Testis (tissue), 3 donors: Measurements from ENCODE around the gene KIF1A. TPM values are rescaled to one million over a fixed set of nuclear protein-coding genes. Genes with fewer than 3 reads are reported as not detected.

Experiments
- DNase-seq: peaks from one replicate; pipeline ENCODE4 v3.0.0-alpha.2; 2019
- H3K27ac ChIP-seq, 2 donors: fragments of 200-600 bp; sonication (generic); one replicate each; pipeline ENCODE4 v1.5.1; 2019
- H3K27me3 ChIP-seq: fragments of 200-600 bp; sonication (generic); one replicate; pipeline ENCODE4 v1.5.1; 2019
- H3K36me3 ChIP-seq: fragments of 200-600 bp; sonication (generic); one replicate; pipeline ENCODE4 v1.5.1; 2017; ENCODE audit warnings: low read depth; ENCODE audit errors: missing control alignments
- H3K4me1 ChIP-seq: fragments of 200-600 bp; sonication (generic); one replicate; pipeline ENCODE4 v1.5.1; 2019
- H3K4me3 ChIP-seq, 2 donors: fragments of 200-600 bp; sonication (generic); one replicate each; pipeline ENCODE4 v1.5.1; 2017 to 2019
- H3K9me3 ChIP-seq: fragments of 200-600 bp; sonication (generic); one replicate; pipeline ENCODE4 v1.5.1; 2017
- CTCF ChIP-seq, 3 experiments: fragments of 450-650 bp in 2 of 3; fragments of 200-600 bp in 1 of 3; sonication (generic) in 1 of 3; IDR thresholded peaks; one replicate each; pipeline ENCODE4 v1.5.1; 2016 to 2019; ENCODE audit warnings: antibody characterized with exemption in 3 of 3, mild to moderate bottlenecking in 2 of 3, moderate library complexity in 1 of 3
- POLR2A ChIP-seq: fragments of 450-650 bp; IDR thresholded peaks from one replicate; pipeline ENCODE4 v1.6.1; 2017; ENCODE audit warnings: antibody characterized with exemption, mild to moderate bottlenecking, moderate library complexity
- WGBS, 2 donors: methylation state at CpG; one replicate each; pipeline ENCODE4 v1.1.5; 2018; 5-methylcytosine and 5-hydroxymethylcytosine counted together
- intact Hi-C: fragments of 100-400 bp; cut with DNase I; formaldehyde crosslinking; loops from one replicate; pipeline ENCODE4 v1.15.1; 2023; ENCODE audit warnings: low total_unique reads
- polyA plus RNA-seq: library from polyadenylated mRNA; stranded (reverse); fragments of 350-450 nt; fragmentation: Illumina TruSeq; extraction: RNeasy Lipid Tissue Mini Kit (QIAGEN cat#74804); gene quantifications from one replicate; pipeline ENCODE4 v1.2.3, GENCODE V29; 2014; ENCODE audit warnings: low read depth, low replicate concordance; ENCODE audit not compliant: insufficient read depth
- total RNA-seq, 2 donors: library from RNA; depleted of rRNA; stranded (reverse); fragments of >200 nt; gene quantifications; one replicate each; pipeline ENCODE4 v1.2.3, GENCODE V29; 2016

KIF1A gene
- total and polyA plus RNA-seq, 3 donors from 2014 or later = 33.5 to 42.1 (median 37.0) TPM

- Histone ChIP-seq H3K27ac (no peak overlapping the region), H3K27me3 (no peaks in the 10 kb centered on the region), H3K4me1 (no peaks in the 10 kb centered on the region), H3K9me3 (no peaks in the 10 kb centered on the region), H3K4me3 (no peak overlapping the region), H3K36me3 (no peaks in the 10 kb centered on the region)
- DNase-seq = no peak
- intact Hi-C loops = no loop called here
- WGBS, 2 donors = 95 to 100% methylated on average over 2 to 10 of the region's 10 CpGs
- TF ChIP-seq CTCF (IDR thresholded peaks at IDR 0.05) (no peak), POLR2A (no peak)
Measured at GRCh38 chr2:240728361-240728760, 91.7 kb downstream of the KIF1A start.

GRCh38 chr2:240727913-240728312, 92.1 kb downstream of the KIF1A start:
- intact Hi-C loops = no loop called here
- H3K9me3 ChIP-seq = no peaks in the 10 kb centered on the region
- no peaks in the 10 kb centered on the region for H3K4me1 ChIP-seq
- H3K27me3 ChIP-seq = no peaks in the 10 kb centered on the region
- no peak overlapping the region for H3K4me3 ChIP-seq
- H3K36me3 ChIP-seq = no peaks in the 10 kb centered on the region
- no peak overlapping the region for H3K27ac ChIP-seq
- no peak for DNase-seq
- no peak for TF ChIP-seq POLR2A
- TF ChIP-seq CTCF (IDR thresholded peaks at IDR 0.05) = no peak
- WGBS, 2 donors = 93 to 99% methylated on average over 8 to 14 of the region's 15 CpGs

- TF ChIP-seq POLR2A (no peak), CTCF (IDR thresholded peaks at IDR 0.05) (no peak)
- DNase-seq = no peak
- H3K36me3 ChIP-seq = no peaks in the 10 kb centered on the region
- H3K27ac ChIP-seq = no peak overlapping the region
- no peak overlapping the region for H3K4me3 ChIP-seq
- no peaks in the 10 kb centered on the region for H3K4me1 ChIP-seq
- intact Hi-C loops = no loop called here
- H3K9me3 ChIP-seq = no peaks in the 10 kb centered on the region
- no peaks in the 10 kb centered on the region for H3K27me3 ChIP-seq
- 85 to 91% methylated on average over 8 to 14 of the region's 14 CpGs for WGBS, 2 donors
Measured at GRCh38 chr2:240727439-240727838, 92.6 kb downstream of the KIF1A start.

GRCh38 chr2:240726876-240727275, 93.1 kb downstream of the KIF1A start:
- Histone ChIP-seq H3K4me1 (no peaks in the 10 kb centered on the region), H3K27ac (no peak overlapping the region), H3K27me3 (no peaks in the 10 kb centered on the region), H3K4me3 (no peak overlapping the region), H3K36me3 (no peaks in the 10 kb centered on the region), H3K9me3 (no peaks in the 10 kb centered on the region)
- WGBS, 2 donors = 84 to 91% methylated on average over 14 of the region's 14 CpGs
- intact Hi-C loops = no loop called here
- no peak for DNase-seq
- TF ChIP-seq CTCF (IDR thresholded peaks at IDR 0.05) = no peak
- TF ChIP-seq POLR2A = no peak

- 89 to 90% methylated on average over 7 of the region's 7 CpGs for WGBS, 2 donors
- Histone ChIP-seq H3K27me3 (no peaks in the 10 kb centered on the region), H3K36me3 (no peaks in the 10 kb centered on the region), H3K4me3 (no peak overlapping the region), H3K4me1 (no peaks in the 10 kb centered on the region), H3K27ac (no peak overlapping the region), H3K9me3 (no peaks in the 10 kb centered on the region)
- no peak for TF ChIP-seq POLR2A
- no peak for TF ChIP-seq CTCF (IDR thresholded peaks at IDR 0.05)
- no peak for DNase-seq
- intact Hi-C loops = no loop called here
Measured at GRCh38 chr2:240725671-240726070, 94.3 kb downstream of the KIF1A start.
